Tibial nerve (tissue), 4 donors: ENCODE data around the gene PHF19. TPM values are rescaled to one million over a fixed set of nuclear protein-coding genes. Genes with fewer than 3 reads are reported as not detected.

ENCODE experiments used
- DNase-seq, 2 donors: peaks; one replicate each; pipeline ENCODE4 v3.0.0-alpha.2; 2019; ENCODE audit warnings: low spot score in 2 of 2
- H3K27ac ChIP-seq, 4 donors: fragments of 200-600 bp; sonication (generic) in 3 of 4; one replicate each; pipeline ENCODE4 v1.5.1; 2017 to 2019; ENCODE audit warnings: mild to moderate bottlenecking in 1 of 4
- H3K27me3 ChIP-seq, 2 donors: fragments of 200-600 bp; sonication (generic) in 1 of 2; one replicate each; pipeline versions ENCODE4 v1.5.1 to v1.6.0; 2017 to 2019
- H3K36me3 ChIP-seq, 3 donors: fragments of 200-600 bp; sonication (generic); one replicate each; pipeline ENCODE4 v1.5.1; 2018 to 2019
- H3K4me1 ChIP-seq, 4 donors: fragments of 200-600 bp; sonication (generic) in 3 of 4; one replicate each; pipeline ENCODE4 v1.5.1; 2017 to 2019
- H3K4me3 ChIP-seq, 4 donors: fragments of 200-600 bp; sonication (generic) in 3 of 4; one replicate each; pipeline ENCODE4 v1.5.1; 2017 to 2019; ENCODE audit warnings: mild to moderate bottlenecking in 1 of 4, moderate library complexity in 1 of 4
- H3K9me3 ChIP-seq, 4 donors: fragments of 200-600 bp; sonication (generic) in 3 of 4; one replicate each; pipeline ENCODE4 v1.5.1; 2017 to 2019
- CTCF ChIP-seq, 5 experiments: fragments of 200-600 bp in 3 of 5; fragments of 450-650 bp in 2 of 5; sonication (generic) in 3 of 5; IDR thresholded peaks; one replicate each; pipeline ENCODE4 v1.5.1; 2016 to 2019; ENCODE audit warnings: antibody characterized with exemption in 5 of 5, mild to moderate bottlenecking in 3 of 5, moderate library complexity in 2 of 5
- EP300 ChIP-seq, 2 donors: sonication (generic); formaldehyde crosslinking; IDR thresholded peaks; one replicate each; pipeline ENCODE4 v1.6.1; 2017; ENCODE audit warnings: antibody characterized with exemption in 2 of 2, mild to moderate bottlenecking in 1 of 2
- POLR2A ChIP-seq, 2 donors: fragments of 450-650 bp; IDR thresholded peaks; one replicate each; pipeline ENCODE4 v1.6.1; 2017; ENCODE audit warnings: antibody characterized with exemption in 2 of 2, mild to moderate bottlenecking in 2 of 2, moderate library complexity in 2 of 2
- WGBS, 2 donors: methylation state at CpG; one replicate each; pipeline ENCODE4 v1.1.5; 2018; 5-methylcytosine and 5-hydroxymethylcytosine counted together
- total RNA-seq, 4 donors: library from RNA; depleted of rRNA; stranded (reverse); fragments of >200 nt; gene quantifications; one replicate each; pipeline ENCODE4 v1.1.0, GENCODE V29; 2016

The PHF19 gene
- total RNA-seq, 4 donors from 2014 or later: 31.2 to 61.6 (median 44.3) TPM

DNA sequence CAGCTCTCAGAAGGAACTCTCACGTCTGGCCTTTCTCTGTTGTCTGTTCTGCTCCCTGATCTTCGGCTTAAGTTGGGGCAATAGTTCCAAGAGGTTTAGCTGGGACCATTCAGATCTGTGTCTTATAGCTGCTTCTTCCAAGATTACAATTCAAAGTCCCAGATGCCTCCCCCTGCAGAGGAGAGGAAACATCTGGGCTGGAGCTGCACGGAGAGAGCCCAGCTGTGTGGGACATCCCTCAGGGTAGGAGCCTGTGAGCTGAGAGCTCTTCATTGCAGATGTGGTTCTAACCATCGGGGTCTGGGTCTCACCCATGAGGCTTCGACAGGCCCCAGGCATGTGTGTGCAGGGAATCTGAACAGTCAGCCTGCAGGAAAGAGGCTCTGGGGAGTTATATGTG lies 9.0 kb upstream of the PHF19 start:
- H3K4me1 ChIP-seq: peaks cover 0 to 20% (median 8%) of the 10 kb centered on the region in 4 donors
- no peak overlapping the region for H3K4me3 ChIP-seq
- H3K27me3 ChIP-seq: no peaks in the 10 kb centered on the region
- H3K27ac ChIP-seq: peak overlapping the region in 2 of 4 donors; percentile 22 to 36
- DNase-seq: no peak
- 40 to 44% methylated on average over 5 of the region's 5 CpGs for WGBS, 2 donors
- no peaks in the 10 kb centered on the region for H3K9me3 ChIP-seq
- H3K36me3 ChIP-seq: no peaks in the 10 kb centered on the region
- TF ChIP-seq POLR2A (IDR thresholded peaks at IDR 0.05) (no peak), CTCF (IDR thresholded peaks at IDR 0.05) (no peak), EP300 (IDR thresholded peaks at IDR 0.05) (no peak)

GRCh38 chr9:120885457-120885856 lies 8.5 kb upstream of the PHF19 start:
- Histone ChIP-seq H3K4me1 (peaks cover 0 to 15% (median 5%) of the 10 kb centered on the region in 4 donors), H3K36me3 (no peaks in the 10 kb centered on the region), H3K4me3 (no peak overlapping the region), H3K27ac (peak overlapping the region in 1 of 4 donors; percentile 22), H3K9me3 (no peaks in the 10 kb centered on the region), H3K27me3 (no peaks in the 10 kb centered on the region)
- TF ChIP-seq EP300 (IDR thresholded peaks at IDR 0.05) (no peak), POLR2A (IDR thresholded peaks at IDR 0.05) (no peak), CTCF (IDR thresholded peaks at IDR 0.05) (no peak)
- no peak for DNase-seq
- WGBS, 2 donors: 51 to 54% methylated on average over 3 of the region's 3 CpGs

DNA sequence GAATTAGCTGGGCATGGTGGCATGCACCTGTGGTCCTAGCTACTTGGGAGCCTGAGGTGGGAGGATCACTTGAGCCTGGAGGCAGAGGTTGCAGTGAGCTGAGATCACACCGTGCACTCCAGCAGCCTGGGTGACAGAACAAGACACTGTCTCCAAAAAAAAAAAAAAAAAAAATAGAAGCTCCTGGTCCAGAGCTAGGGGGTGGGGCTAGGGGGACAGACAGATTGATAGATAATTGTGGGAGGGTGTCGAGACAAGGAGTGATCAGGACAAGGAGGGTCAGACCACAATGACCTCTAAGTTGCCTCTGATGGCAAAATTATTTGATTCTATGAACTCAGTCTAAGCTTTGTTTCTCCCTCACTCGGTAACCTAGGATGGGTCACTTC lies 6.6 kb upstream of the PHF19 start:
- H3K27ac ChIP-seq: no peak overlapping the region
- no peak for DNase-seq
- TF ChIP-seq EP300 (IDR thresholded peaks at IDR 0.05) (no peak), CTCF (IDR thresholded peaks at IDR 0.05) (no peak), POLR2A (IDR thresholded peaks at IDR 0.05) (no peak)
- H3K9me3 ChIP-seq: no peaks in the 10 kb centered on the region
- WGBS, 2 donors: 46 to 66% methylated on average over 3 of the region's 3 CpGs
- H3K4me3 ChIP-seq: no peak overlapping the region
- no peaks in the 10 kb centered on the region for H3K36me3 ChIP-seq
- no peaks in the 10 kb centered on the region for H3K27me3 ChIP-seq
- H3K4me1 ChIP-seq: peaks cover 0 to 8% (median 4%) of the 10 kb centered on the region in 4 donors

DNA sequence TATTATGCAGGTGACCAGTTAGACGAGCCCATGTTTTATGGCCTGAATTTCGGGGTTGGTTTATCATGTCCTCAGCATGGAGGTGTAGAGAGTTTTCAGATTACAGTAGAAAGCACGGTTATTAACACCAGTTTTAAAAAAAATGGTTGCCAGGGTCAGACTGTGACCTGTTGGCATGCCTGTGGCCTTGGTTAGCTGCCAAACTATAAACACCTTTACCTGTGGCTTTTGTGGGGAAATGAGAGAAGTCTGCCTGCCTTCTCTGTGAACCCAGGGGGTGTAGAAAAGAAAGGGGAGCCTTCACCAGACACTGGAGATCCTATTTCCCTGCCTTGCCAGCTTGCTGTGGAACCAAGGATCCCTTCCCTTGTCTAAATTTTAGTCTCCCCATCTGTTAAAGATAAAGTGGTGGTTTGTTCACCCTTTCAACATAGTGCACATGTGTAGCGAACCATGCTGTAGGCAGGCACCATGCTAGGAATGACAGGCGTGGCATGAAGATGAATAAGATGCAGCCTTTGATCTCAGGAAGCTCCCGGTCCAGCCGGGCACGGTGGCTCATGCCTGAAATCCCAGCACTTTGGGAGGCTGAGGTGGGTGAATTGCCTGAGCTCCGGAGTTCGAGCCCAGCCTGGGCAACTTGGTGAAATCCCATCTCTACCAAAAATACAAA lies 6.1 kb upstream of the PHF19 start:
- no peak for DNase-seq
- TF ChIP-seq POLR2A (IDR thresholded peaks at IDR 0.05) (no peak), CTCF (IDR thresholded peaks at IDR 0.05) (no peak), EP300 (IDR thresholded peaks at IDR 0.05) (no peak)
- Histone ChIP-seq H3K36me3 (no peaks in the 10 kb centered on the region), H3K4me1 (peaks cover 0 to 14% (median 7%) of the 10 kb centered on the region in 4 donors), H3K4me3 (no peak overlapping the region), H3K27ac (no peak overlapping the region), H3K27me3 (no peaks in the 10 kb centered on the region), H3K9me3 (no peaks in the 10 kb centered on the region)
- WGBS, 2 donors: 77 to 78% methylated on average over 10 of the region's 10 CpGs

- H3K36me3 ChIP-seq: peaks cover 0 to 3% (median 0%) of the 10 kb centered on the region in 3 donors
- no peak for TF ChIP-seq POLR2A (IDR thresholded peaks at IDR 0.05)
- TF ChIP-seq CTCF (IDR thresholded peaks at IDR 0.05): no peak
- TF ChIP-seq EP300 (IDR thresholded peaks at IDR 0.05): no peak
- peaks cover 0 to 27% (median 14%) of the 10 kb centered on the region in 4 donors for H3K4me1 ChIP-seq
- H3K9me3 ChIP-seq: no peaks in the 10 kb centered on the region
- H3K4me3 ChIP-seq: no peak overlapping the region
- DNase-seq: no peak
- no peaks in the 10 kb centered on the region for H3K27me3 ChIP-seq
- 78% methylated on average over 6 of the region's 6 CpGs for WGBS, 2 donors
- no peak overlapping the region for H3K27ac ChIP-seq
Observed at GRCh38 chr9:120879446-120879845, 2.5 kb upstream of the PHF19 start.
